ENCODE results near the gene METTL16. TPM values are rescaled to one million over a fixed set of nuclear protein-coding genes. Genes with fewer than 3 reads are reported as not detected.

The METTL16 gene
- total RNA-seq, 1 experiment from 2014 or later, result 37.6 TPM

GRCh38 chr17:2542456-2542855 lies 30.8 kb upstream of the METTL16 start:
- ATAC-seq (no peak), DNase-seq (ENCODE audit: low read depth, low spot score) (no peak)
- Histone ChIP-seq H3K9me2 (ENCODE audit: insufficient read depth) (no peaks in the 10 kb centered on the region), H3K9me3 (ENCODE audit: control insufficient read depth in 1 of 2, insufficient read depth in 1 of 2, low read depth in 1 of 2, low read length in 2 of 2) (no peaks in the 10 kb centered on the region), H3K27ac (ENCODE audit: low read depth, low read length) (no peak overlapping the region), H4K20me1 (ENCODE audit: insufficient read depth) (no peaks in the 10 kb centered on the region), H3K4me2 (ENCODE audit: low read length) (no peak overlapping the region), H3K79me2 (ENCODE audit: insufficient read depth, low read length) (no peaks in the 10 kb centered on the region), H2AFZ (ENCODE audit: low read depth, low read length, poor library complexity, severe bottlenecking) (no peak overlapping the region), H3K36me3 (ENCODE audit: control insufficient read depth in 1 of 2, insufficient read depth in 2 of 2, low read length in 2 of 2) (no peaks in the 10 kb centered on the region), H3K27me3 (ENCODE audit: insufficient read depth, low read length) (no peaks in the 10 kb centered on the region), H3K4me1 (ENCODE audit: control insufficient read depth in 1 of 2, insufficient read depth in 2 of 2, low read length in 2 of 2) (no peaks in the 10 kb centered on the region), H3K9ac (ENCODE audit: low read length) (no peak overlapping the region), H3K4me3 (replicated peaks in 1 of 2; ENCODE audit: low read depth in 1 of 2, low read length in 2 of 2) (no peak overlapping the region)
- CTCF ChIA-PET, result no interaction called here
- RAD21 ChIA-PET (ENCODE audit: low non-redundant PET in 1 of 2, low total read pairs in 2 of 2, uncharacterized antibody in 2 of 2, unreplicated experiment in 2 of 2), result interaction anchor here in 1 of 2 experiments (0.6 kb wide), 1 partner anchor 168 kb away, joined by 4 read pairs; no protein-coding TSS in a partner anchor
- POLR2A ChIA-PET, result no interaction called here
- intact Hi-C loops (cut with micrococcal nuclease), result no loop called here
- BruUV-seq (replicated peaks), result no TSS peak
- TF ChIP-seq REST (IDR thresholded peaks at IDR 0.05; ENCODE audit: low read depth) (no peak), CBX3 (IDR thresholded peaks at IDR 0.05; ENCODE audit: low read depth) (no peak), CEBPB (IDR thresholded peaks at IDR 0.05; ENCODE audit: low read depth) (no peak), EGR1 (IDR thresholded peaks at IDR 0.05; ENCODE audit: low read depth) (no peak), POLR2A (IDR thresholded peaks at IDR 0.05; ENCODE audit: borderline replicate concordance, extremely low read depth, insufficient read depth, insufficient read length) (no peak), EZH2 (IDR thresholded peaks at IDR 0.05) (no peak), ZFX (IDR thresholded peaks at IDR 0.05) (no peak), ELF1 (IDR thresholded peaks at IDR 0.05; ENCODE audit: borderline replicate concordance, low read depth) (no peak), TCF7L2 (IDR thresholded peaks at IDR 0.05; ENCODE audit: borderline replicate concordance, extremely low read depth, insufficient read depth, insufficient read length) (no peak), ZBTB33 (IDR thresholded peaks at IDR 0.05; ENCODE audit: extremely low read depth, insufficient replicate concordance, low read length) (no peak), CTCF (IDR thresholded peaks at IDR 0.05 in 2 of 3, conservative IDR thresholded peaks at IDR 0.05 in 1 of 3; ENCODE audit: borderline replicate concordance in 1 of 3, insufficient read depth in 1 of 3, low read depth in 2 of 3, low read length in 2 of 3) (no peak), SIN3A (IDR thresholded peaks at IDR 0.05; ENCODE audit: low read depth) (no peak), JUND (IDR thresholded peaks at IDR 0.05) (no peak), EZH2phosphoT487 (IDR thresholded peaks at IDR 0.05; ENCODE audit: borderline replicate concordance) (no peak), ZNF274 (IDR thresholded peaks at IDR 0.05; ENCODE audit: low read depth, low read length) (no peak)

All from HCT116 (cell line).